Progenitor cell of endocrine pancreas (in vitro differentiated cells): Measurements from ENCODE around the gene KCNK7. TPM values are rescaled to one million over a fixed set of nuclear protein-coding genes. Genes with fewer than 3 reads are reported as not detected.
A peak's percentile ranks its signal among the peaks of the same experiment; 100 is the strongest.

Experiments used
- DNase-seq: peaks from one replicate; pipeline ENCODE4 v3.0.0; 2021; ENCODE audit warnings: low spot score; ENCODE audit not compliant: unreplicated experiment
- H3K27ac Mint-ChIP-seq: 2 replicates; pipeline ENCODE4 v1.8.0; 2021; ENCODE audit warnings: mild to moderate bottlenecking, moderate library complexity, mixed read lengths
- H3K27me3 Mint-ChIP-seq: 2 replicates; pipeline ENCODE4 v1.8.0; 2021; ENCODE audit warnings: mixed read lengths
- H3K36me3 Mint-ChIP-seq: 2 replicates; pipeline ENCODE4 v1.8.0; 2022; ENCODE audit warnings: mixed read lengths; ENCODE audit not compliant: insufficient read depth
- H3K4me1 Mint-ChIP-seq: 2 replicates; pipeline ENCODE4 v1.8.0; 2021; ENCODE audit warnings: low read depth, mixed read lengths
- H3K4me3 Mint-ChIP-seq: 2 replicates; pipeline ENCODE4 v1.8.0; 2021; ENCODE audit warnings: low read depth, mild to moderate bottlenecking, moderate library complexity, mixed read lengths
- H3K9me3 Mint-ChIP-seq: 2 replicates; pipeline ENCODE4 v1.8.0; 2021; ENCODE audit warnings: low read depth, mixed read lengths
- CTCF ChIP-seq: fragments of 200-600 bp; sonication (generic); IDR thresholded peaks from one replicate; pipeline ENCODE4 v1.5.0; 2021; ENCODE audit warnings: antibody characterized with exemption, mild to moderate bottlenecking; ENCODE audit not compliant: unreplicated experiment
- total RNA-seq: library from RNA; stranded (reverse); gene quantifications from 2 replicates; pipeline ENCODE4 v1.2.1, GENCODE V29; 2021

The KCNK7 gene
- total RNA-seq, 1 donor from 2014 or later: 1.7 TPM

DNA sequence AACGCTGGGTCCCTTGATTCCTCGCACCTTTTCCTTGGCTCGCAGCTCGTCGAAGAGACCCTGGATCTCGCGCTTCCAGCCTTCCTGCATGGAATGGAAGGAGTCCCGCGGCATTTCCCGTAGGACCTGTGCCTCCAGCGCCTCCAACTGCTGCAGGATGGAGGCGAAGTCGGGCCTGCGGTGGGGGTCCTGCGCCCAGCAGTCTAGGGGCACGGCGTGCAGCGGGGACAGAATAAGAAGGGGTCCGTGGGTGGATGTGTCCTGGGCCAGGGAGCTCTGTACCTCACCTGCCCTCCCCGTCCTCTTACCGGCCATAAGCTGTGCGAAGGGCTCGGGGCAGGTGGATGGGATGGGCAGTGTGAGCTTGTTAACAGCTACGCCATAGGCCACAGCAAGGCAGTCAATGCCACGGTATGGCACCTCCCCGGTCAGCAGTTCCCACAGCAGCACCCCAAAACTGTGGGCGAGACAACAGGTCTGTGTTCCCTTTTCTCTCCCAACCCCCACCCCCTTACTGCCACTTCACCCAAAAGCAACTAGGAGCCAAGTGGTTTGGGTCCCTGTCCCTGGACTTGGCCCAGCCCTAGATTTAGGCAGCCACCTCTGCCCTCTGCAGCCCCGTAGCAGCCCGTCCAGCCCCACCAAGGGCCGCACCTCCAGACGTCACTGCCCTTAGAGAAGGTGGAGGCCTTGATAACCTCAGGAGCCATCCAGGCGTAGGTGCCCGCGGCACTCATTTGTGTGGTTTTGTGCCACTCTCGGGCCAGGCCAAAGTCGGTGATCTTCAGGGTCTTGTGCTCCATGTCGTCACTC lies 12.2 kb upstream of the KCNK7 start:
- TF ChIP-seq CTCF: no peak
- peaks cover 6% of the 10 kb centered on the region for H3K4me1 Mint-ChIP-seq
- DNase-seq: no peak
- H3K9me3 Mint-ChIP-seq: no peaks in the 10 kb centered on the region
- no peaks in the 10 kb centered on the region for H3K27me3 Mint-ChIP-seq
- no peak overlapping the region for H3K4me3 Mint-ChIP-seq
- H3K36me3 Mint-ChIP-seq: peaks cover 28% of the 10 kb centered on the region
- no peak overlapping the region for H3K27ac Mint-ChIP-seq

DNA sequence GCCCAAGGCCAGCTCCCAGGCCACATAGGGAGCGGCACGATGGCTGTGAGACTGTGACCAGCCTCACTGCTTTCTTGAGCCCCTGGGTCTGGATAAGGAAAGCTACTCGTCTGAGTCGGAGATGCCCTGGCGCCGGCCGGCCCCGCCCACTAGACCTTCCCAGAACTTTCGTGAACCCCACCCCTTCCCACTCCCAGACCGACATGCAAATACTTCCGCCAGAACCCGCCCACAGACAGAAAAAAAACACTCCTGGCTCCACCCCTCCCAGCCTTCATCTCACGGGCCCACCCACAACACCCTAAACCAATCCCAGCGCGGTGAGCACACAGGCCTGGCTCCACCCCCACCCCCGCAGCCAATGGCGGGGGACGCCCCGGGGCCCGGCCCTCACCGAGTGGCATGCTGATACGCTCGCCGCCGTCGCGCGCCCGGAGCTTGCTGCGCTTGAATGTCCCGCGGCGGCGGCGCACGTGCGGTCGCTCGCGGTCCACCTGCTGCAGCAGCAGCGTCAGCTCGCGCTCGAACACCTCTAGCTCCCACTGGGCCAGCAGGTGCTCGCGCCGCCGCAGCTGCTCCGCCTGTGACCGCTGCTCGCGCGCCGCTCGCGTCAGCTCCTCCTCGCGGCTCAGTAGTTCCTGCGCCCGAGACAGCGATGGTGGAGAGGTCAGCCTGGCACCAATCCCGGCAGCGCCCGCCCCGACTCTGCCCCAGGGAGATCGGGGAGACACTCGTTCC lies 11.4 kb upstream of the KCNK7 start:
- H3K4me1 Mint-ChIP-seq: peaks cover 2% of the 10 kb centered on the region
- DNase-seq: peak; percentile 67
- H3K27ac Mint-ChIP-seq: no peak overlapping the region
- H3K9me3 Mint-ChIP-seq: no peaks in the 10 kb centered on the region
- H3K27me3 Mint-ChIP-seq: no peaks in the 10 kb centered on the region
- peak overlapping the region; percentile 16 for H3K4me3 Mint-ChIP-seq
- no peak for TF ChIP-seq CTCF
- peaks cover 28% of the 10 kb centered on the region for H3K36me3 Mint-ChIP-seq

GRCh38 chr11:65604258-65604657 lies 8.7 kb upstream of the KCNK7 start:
- Mint-ChIP-seq H3K4me3 (no peak overlapping the region), H3K27me3 (no peaks in the 10 kb centered on the region), H3K9me3 (no peaks in the 10 kb centered on the region), H3K36me3 (peaks cover 23% of the 10 kb centered on the region), H3K4me1 (no peaks in the 10 kb centered on the region), H3K27ac (no peak overlapping the region)
- DNase-seq: no peak
- no peak for TF ChIP-seq CTCF

DNA sequence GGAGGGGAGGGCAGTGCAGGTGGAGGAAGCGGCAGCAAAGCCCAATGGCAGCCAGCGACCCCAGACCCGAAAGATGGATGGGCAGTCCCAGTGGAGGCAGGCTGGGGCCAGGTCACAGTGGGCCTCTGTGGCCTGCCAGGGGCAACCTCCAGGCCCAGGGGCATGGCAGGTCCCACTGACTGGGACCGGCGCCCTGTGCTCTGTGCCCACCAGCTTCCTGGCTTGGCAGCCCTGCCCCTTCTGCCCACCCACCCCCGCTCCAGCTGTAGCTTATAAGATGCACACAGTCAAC lies 4.3 kb upstream of the KCNK7 start:
- no peak for TF ChIP-seq CTCF
- H3K27me3 Mint-ChIP-seq: peaks cover 3% of the 10 kb centered on the region
- peaks cover 9% of the 10 kb centered on the region for H3K36me3 Mint-ChIP-seq
- no peak overlapping the region for H3K4me3 Mint-ChIP-seq
- no peaks in the 10 kb centered on the region for H3K9me3 Mint-ChIP-seq
- no peak for DNase-seq
- no peak overlapping the region for H3K27ac Mint-ChIP-seq
- H3K4me1 Mint-ChIP-seq: no peaks in the 10 kb centered on the region

- Mint-ChIP-seq H3K9me3 (no peaks in the 10 kb centered on the region), H3K27me3 (peaks cover 4% of the 10 kb centered on the region), H3K36me3 (peaks cover 8% of the 10 kb centered on the region), H3K4me1 (no peaks in the 10 kb centered on the region), H3K4me3 (no peak overlapping the region), H3K27ac (no peak overlapping the region)
- TF ChIP-seq CTCF: no peak
- DNase-seq: no peak
These were observed 3.8 kb upstream of the KCNK7 start for GRCh38 chr11:65599216-65599954.
